ENCODE results near the gene P2RX2. TPM values are rescaled to one million over a fixed set of nuclear protein-coding genes. Genes with fewer than 3 reads are reported as not detected.

P2RX2 gene
- polyA plus RNA-seq, 2 donors: 1.4 to 2.2 TPM

- WGBS, 2 donors: 95 to 97% methylated on average over 28 of the region's 28 CpGs
- no peaks in the 10 kb centered on the region for H3K4me1 ChIP-seq (ENCODE audit: control insufficient read depth in 2 of 2, insufficient read depth in 2 of 2, low read length in 1 of 2)
Measured at GRCh38 chr12:132641811-132642650, 23.5 kb downstream of the P2RX2 start.

GRCh38 chr12:132642846-132643835 is 24.6 kb downstream of the P2RX2 start:
- Histone ChIP-seq H3K4me3 (ENCODE audit: low read depth in 1 of 2, low read length in 2 of 2) (no peak overlapping the region), H3K27ac (ENCODE audit: low read depth in 2 of 2, low read length in 1 of 2) (no peak overlapping the region), H3K36me3 (ENCODE audit: control insufficient read depth in 2 of 2, insufficient read depth in 2 of 2, low read length in 1 of 2) (peaks cover 3 to 43% of the 10 kb centered on the region in 2 donors), H3K9me3 (ENCODE audit: control insufficient read depth in 2 of 2, insufficient read depth in 1 of 2, low read depth in 1 of 2, low read length in 1 of 2) (peaks cover 0 to 2% of the 10 kb centered on the region in 2 donors), H3K4me1 (ENCODE audit: control insufficient read depth in 2 of 2, insufficient read depth in 2 of 2, low read length in 1 of 2) (no peaks in the 10 kb centered on the region), H3K27me3 (ENCODE audit: control insufficient read depth in 1 of 2, insufficient read depth in 2 of 2, low read length in 2 of 2) (no peaks in the 10 kb centered on the region)
- WGBS, 2 donors: 95% methylated on average over 30 of the region's 30 CpGs

More at GRCh38 chr12:132641811-132642650, 23.5 kb downstream of the P2RX2 start:
- Histone ChIP-seq H3K27ac (ENCODE audit: low read depth in 2 of 2, low read length in 1 of 2) (no peak overlapping the region), H3K4me3 (ENCODE audit: low read depth in 1 of 2, low read length in 2 of 2) (no peak overlapping the region), H3K27me3 (ENCODE audit: control insufficient read depth in 1 of 2, insufficient read depth in 2 of 2, low read length in 2 of 2) (no peaks in the 10 kb centered on the region), H3K36me3 (ENCODE audit: control insufficient read depth in 2 of 2, insufficient read depth in 2 of 2, low read length in 1 of 2) (peaks cover 3 to 45% of the 10 kb centered on the region in 2 donors), H3K9me3 (ENCODE audit: control insufficient read depth in 2 of 2, insufficient read depth in 1 of 2, low read depth in 1 of 2, low read length in 1 of 2) (peaks cover 0 to 2% of the 10 kb centered on the region in 2 donors)

- Histone ChIP-seq H3K4me1 (ENCODE audit: control insufficient read depth in 2 of 2, insufficient read depth in 2 of 2, low read length in 1 of 2) (no peaks in the 10 kb centered on the region), H3K4me3 (ENCODE audit: low read depth in 1 of 2, low read length in 2 of 2) (no peak overlapping the region), H3K9me3 (ENCODE audit: control insufficient read depth in 2 of 2, insufficient read depth in 1 of 2, low read depth in 1 of 2, low read length in 1 of 2) (no peaks in the 10 kb centered on the region), H3K27me3 (ENCODE audit: control insufficient read depth in 1 of 2, insufficient read depth in 2 of 2, low read length in 2 of 2) (no peaks in the 10 kb centered on the region), H3K27ac (ENCODE audit: low read depth in 2 of 2, low read length in 1 of 2) (no peak overlapping the region), H3K36me3 (ENCODE audit: control insufficient read depth in 2 of 2, insufficient read depth in 2 of 2, low read length in 1 of 2) (peaks cover 12 to 48% of the 10 kb centered on the region in 2 donors)
- WGBS, 2 donors: 89 to 93% methylated on average over 7 of the region's 7 CpGs
Measured at GRCh38 chr12:132646850-132647249, 28.3 kb downstream of the P2RX2 start.

- Histone ChIP-seq H3K9me3 (ENCODE audit: control insufficient read depth in 2 of 2, insufficient read depth in 1 of 2, low read depth in 1 of 2, low read length in 1 of 2) (no peaks in the 10 kb centered on the region), H3K27me3 (ENCODE audit: control insufficient read depth in 1 of 2, insufficient read depth in 2 of 2, low read length in 2 of 2) (no peaks in the 10 kb centered on the region), H3K36me3 (ENCODE audit: control insufficient read depth in 2 of 2, insufficient read depth in 2 of 2, low read length in 1 of 2) (peaks cover 12 to 40% of the 10 kb centered on the region in 2 donors), H3K4me3 (ENCODE audit: low read depth in 1 of 2, low read length in 2 of 2) (no peak overlapping the region), H3K27ac (ENCODE audit: low read depth in 2 of 2, low read length in 1 of 2) (no peak overlapping the region), H3K4me1 (ENCODE audit: control insufficient read depth in 2 of 2, insufficient read depth in 2 of 2, low read length in 1 of 2) (no peaks in the 10 kb centered on the region)
- 94% methylated on average over 10 of the region's 10 CpGs for WGBS, 2 donors
Measured at GRCh38 chr12:132647858-132648257, 29.3 kb downstream of the P2RX2 start.

GRCh38 chr12:132648616-132649225 is 30.1 kb downstream of the P2RX2 start:
- H3K36me3 ChIP-seq (ENCODE audit: control insufficient read depth in 2 of 2, insufficient read depth in 2 of 2, low read length in 1 of 2): peaks cover 12 to 34% of the 10 kb centered on the region in 2 donors

DNA sequence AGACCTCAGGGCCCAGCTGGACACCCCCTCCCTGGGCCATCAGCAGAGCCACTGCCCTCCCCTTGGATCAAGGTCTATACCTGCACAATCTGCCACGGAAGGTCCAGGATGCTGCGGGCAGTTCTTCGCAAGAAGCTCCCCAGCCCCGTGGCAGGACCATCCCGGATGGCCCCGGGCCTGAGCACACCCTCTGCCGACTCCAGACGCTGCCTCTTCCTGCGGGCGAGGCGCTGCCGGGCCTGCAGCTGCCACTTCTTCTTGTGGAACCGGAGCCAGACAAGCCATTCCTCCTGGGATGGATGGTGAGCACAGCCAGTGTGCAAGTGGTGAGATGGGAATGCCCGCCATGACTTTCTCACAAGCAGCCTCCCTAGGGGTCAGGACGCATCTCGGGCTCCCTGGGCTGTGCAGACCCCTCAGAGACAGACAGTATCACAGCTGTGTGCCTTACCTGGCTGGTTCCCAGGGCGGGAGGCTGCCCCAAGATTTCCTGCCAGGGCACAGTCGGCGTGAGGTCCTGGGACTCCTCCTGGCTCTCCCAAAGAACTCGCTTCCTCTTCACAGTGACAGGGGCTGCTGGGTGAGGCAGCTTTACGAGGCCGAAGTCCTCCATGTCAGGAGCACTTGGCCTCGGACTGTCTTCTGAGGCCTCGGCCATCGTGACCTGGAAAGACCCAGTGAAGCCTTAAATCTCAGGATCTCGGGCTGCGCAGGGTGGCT is 30.8 kb downstream of the P2RX2 start:
- Histone ChIP-seq H3K4me1 (ENCODE audit: control insufficient read depth in 2 of 2, insufficient read depth in 2 of 2, low read length in 1 of 2) (no peaks in the 10 kb centered on the region), H3K27ac (ENCODE audit: low read depth in 2 of 2, low read length in 1 of 2) (no peak overlapping the region), H3K27me3 (ENCODE audit: control insufficient read depth in 1 of 2, insufficient read depth in 2 of 2, low read length in 2 of 2) (no peaks in the 10 kb centered on the region), H3K9me3 (ENCODE audit: control insufficient read depth in 2 of 2, insufficient read depth in 1 of 2, low read depth in 1 of 2, low read length in 1 of 2) (no peaks in the 10 kb centered on the region), H3K36me3 (ENCODE audit: control insufficient read depth in 2 of 2, insufficient read depth in 2 of 2, low read length in 1 of 2) (peaks cover 12 to 32% of the 10 kb centered on the region in 2 donors), H3K4me3 (ENCODE audit: low read depth in 1 of 2, low read length in 2 of 2) (no peak overlapping the region)
- WGBS, 2 donors: 95 to 96% methylated on average over 27 of the region's 27 CpGs

More at GRCh38 chr12:132648616-132649225, 30.1 kb downstream of the P2RX2 start:
- H3K27me3 ChIP-seq (ENCODE audit: control insufficient read depth in 1 of 2, insufficient read depth in 2 of 2, low read length in 2 of 2): no peaks in the 10 kb centered on the region
- H3K27ac ChIP-seq (ENCODE audit: low read depth in 2 of 2, low read length in 1 of 2): no peak overlapping the region
- H3K4me1 ChIP-seq (ENCODE audit: control insufficient read depth in 2 of 2, insufficient read depth in 2 of 2, low read length in 1 of 2): no peaks in the 10 kb centered on the region
- no peak overlapping the region for H3K4me3 ChIP-seq (ENCODE audit: low read depth in 1 of 2, low read length in 2 of 2)
- H3K9me3 ChIP-seq (ENCODE audit: control insufficient read depth in 2 of 2, insufficient read depth in 1 of 2, low read depth in 1 of 2, low read length in 1 of 2): no peaks in the 10 kb centered on the region
- WGBS, 2 donors: 94 to 95% methylated on average over 24 of the region's 24 CpGs

- 79 to 85% methylated on average over 9 of the region's 9 CpGs for WGBS, 2 donors
- Histone ChIP-seq H3K4me1 (ENCODE audit: control insufficient read depth in 2 of 2, insufficient read depth in 2 of 2, low read length in 1 of 2) (no peaks in the 10 kb centered on the region), H3K27me3 (ENCODE audit: control insufficient read depth in 1 of 2, insufficient read depth in 2 of 2, low read length in 2 of 2) (no peaks in the 10 kb centered on the region), H3K4me3 (ENCODE audit: low read depth in 1 of 2, low read length in 2 of 2) (no peak overlapping the region), H3K36me3 (ENCODE audit: control insufficient read depth in 2 of 2, insufficient read depth in 2 of 2, low read length in 1 of 2) (peaks cover 16 to 30% of the 10 kb centered on the region in 2 donors), H3K27ac (ENCODE audit: low read depth in 2 of 2, low read length in 1 of 2) (no peak overlapping the region), H3K9me3 (ENCODE audit: control insufficient read depth in 2 of 2, insufficient read depth in 1 of 2, low read depth in 1 of 2, low read length in 1 of 2) (no peaks in the 10 kb centered on the region)
Measured at GRCh38 chr12:132651444-132652100, 33.0 kb downstream of the P2RX2 start.

GRCh38 chr12:132653567-132654290 is 35.2 kb downstream of the P2RX2 start:
- Histone ChIP-seq H3K27ac (ENCODE audit: low read depth in 2 of 2, low read length in 1 of 2) (no peak overlapping the region), H3K4me1 (ENCODE audit: control insufficient read depth in 2 of 2, insufficient read depth in 2 of 2, low read length in 1 of 2) (no peaks in the 10 kb centered on the region), H3K4me3 (ENCODE audit: low read depth in 1 of 2, low read length in 2 of 2) (no peak overlapping the region), H3K36me3 (ENCODE audit: control insufficient read depth in 2 of 2, insufficient read depth in 2 of 2, low read length in 1 of 2) (peaks cover 20 to 37% of the 10 kb centered on the region in 2 donors), H3K27me3 (ENCODE audit: control insufficient read depth in 1 of 2, insufficient read depth in 2 of 2, low read length in 2 of 2) (no peaks in the 10 kb centered on the region), H3K9me3 (ENCODE audit: control insufficient read depth in 2 of 2, insufficient read depth in 1 of 2, low read depth in 1 of 2, low read length in 1 of 2) (no peaks in the 10 kb centered on the region)
- 92 to 94% methylated on average over 7 of the region's 7 CpGs for WGBS, 2 donors
